HG03139 (cell line): ENCODE data around the gene FAM114A1.
"Not testable (repeated sequence)": the region's sequence is repeated elsewhere in the genome, so short reads cannot be mapped to it uniquely, and the experiment has no call there.

Experiments used
- ATAC-seq: cut with Tn5 transposase; IDR thresholded peaks from one replicate; pipeline ENCODE4 v1.9.1; 2021; ENCODE audit not compliant: unreplicated experiment

FAM114A1 gene

DNA sequence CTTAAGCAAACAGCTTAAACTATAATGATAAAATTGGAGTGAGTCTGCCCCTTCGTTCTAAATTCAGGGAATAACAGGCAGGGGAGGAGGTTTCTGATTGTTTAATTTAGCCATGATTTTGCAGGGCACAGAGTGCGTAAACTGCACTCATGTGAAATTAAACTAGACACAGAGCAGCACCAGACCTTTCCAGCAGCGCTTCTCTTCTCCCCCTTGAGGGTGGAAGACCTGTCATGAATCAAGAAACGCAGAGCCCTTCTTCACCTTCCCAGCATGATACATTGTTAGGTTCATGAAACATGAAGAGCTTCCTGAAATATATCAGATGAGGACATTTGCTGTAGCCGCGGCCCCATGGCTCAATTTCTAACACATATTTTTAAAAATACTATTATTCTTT is 63.1 kb downstream of the FAM114A1 start:
- ATAC-seq = no peak

DNA sequence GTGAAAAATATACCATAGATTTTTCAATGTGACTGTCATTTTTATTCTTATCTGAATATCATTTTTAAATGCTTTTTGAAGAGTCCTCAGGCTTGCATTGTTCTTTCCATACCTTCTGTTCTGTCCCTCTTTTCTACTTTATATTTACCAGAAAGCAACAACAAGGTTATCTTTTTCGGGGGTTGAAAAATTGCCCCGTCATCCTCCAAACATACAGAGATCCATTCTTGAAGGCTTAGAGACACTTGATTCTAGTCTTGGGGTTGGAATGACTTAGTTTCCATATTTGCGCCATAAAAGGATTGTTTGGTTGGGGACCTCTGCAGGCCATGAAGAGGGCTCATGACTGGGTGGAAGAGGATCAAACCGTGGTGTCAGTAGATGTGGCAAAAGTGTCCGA is 63.5 kb downstream of the FAM114A1 start:
- no peak for ATAC-seq

DNA sequence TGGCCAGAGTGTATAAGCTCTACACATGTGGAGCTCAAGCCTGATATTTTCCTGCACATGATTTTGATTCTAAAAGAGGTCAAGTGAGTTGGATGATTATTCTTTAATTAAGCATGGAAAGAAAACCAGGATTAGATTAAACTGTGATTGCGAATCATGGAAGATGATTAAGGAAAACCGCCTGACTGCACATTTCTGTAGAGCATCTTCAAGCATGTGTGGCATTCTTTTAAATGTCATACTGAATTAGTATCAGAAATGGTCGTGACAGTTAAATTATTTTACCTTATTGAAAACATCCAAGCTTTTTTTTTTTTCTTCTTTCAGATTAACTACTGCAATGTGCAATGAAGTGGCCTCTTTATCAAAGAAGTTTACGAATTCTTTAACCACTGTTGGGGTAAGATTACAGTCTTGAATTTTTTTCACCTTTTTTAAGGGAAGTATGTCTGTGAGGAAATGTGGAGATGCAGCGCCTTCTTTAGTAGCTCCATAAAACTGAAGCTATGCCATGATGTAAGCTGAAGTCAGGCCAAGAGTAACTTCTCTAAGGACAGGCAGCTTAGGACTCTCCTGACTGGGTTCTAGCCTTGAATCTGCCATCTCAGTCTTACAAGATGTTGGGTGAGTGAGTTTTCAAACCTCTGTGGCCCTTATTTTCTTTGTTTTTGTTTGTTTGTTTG is 67.9 kb downstream of the FAM114A1 start:
- ATAC-seq = no peak

DNA sequence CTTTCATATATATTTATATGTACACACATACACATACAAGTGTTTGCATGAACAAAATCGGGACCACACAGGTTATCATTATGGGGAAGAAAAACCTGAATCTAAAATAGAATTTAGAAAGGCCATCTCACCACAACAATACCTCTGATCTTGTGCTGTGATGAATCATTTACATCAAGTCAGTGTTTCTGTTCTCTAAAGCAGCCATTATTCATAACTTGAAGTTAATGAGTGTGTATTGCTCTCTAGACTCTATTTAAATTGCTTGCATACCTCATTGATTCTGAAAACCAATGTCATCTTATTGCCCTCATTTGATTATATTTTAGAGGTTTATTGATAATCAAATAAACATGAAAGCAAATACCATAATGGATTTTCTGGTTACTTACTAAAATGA is 71.6 kb downstream of the FAM114A1 start:
- ATAC-seq = peak; percentile 94

DNA sequence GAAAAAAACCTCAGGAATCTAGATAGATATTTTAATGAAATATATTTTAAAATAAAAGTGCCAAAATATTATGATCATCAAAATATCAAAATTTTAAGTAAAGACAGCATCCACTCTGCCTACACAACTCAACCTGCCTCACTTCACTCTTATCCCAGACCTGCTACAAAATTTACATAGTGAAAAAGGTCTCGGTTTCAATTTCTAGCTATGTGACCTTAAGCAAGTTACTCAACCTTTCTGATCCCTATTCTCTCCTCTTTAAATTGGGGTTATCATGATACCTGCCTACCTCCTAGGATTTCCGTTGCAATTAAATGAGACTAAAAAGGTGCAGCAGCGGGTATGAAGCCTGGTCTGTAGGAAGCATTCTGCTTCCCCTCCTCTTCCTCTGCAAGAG is 72.9 kb downstream of the FAM114A1 start:
- no peak for ATAC-seq

DNA sequence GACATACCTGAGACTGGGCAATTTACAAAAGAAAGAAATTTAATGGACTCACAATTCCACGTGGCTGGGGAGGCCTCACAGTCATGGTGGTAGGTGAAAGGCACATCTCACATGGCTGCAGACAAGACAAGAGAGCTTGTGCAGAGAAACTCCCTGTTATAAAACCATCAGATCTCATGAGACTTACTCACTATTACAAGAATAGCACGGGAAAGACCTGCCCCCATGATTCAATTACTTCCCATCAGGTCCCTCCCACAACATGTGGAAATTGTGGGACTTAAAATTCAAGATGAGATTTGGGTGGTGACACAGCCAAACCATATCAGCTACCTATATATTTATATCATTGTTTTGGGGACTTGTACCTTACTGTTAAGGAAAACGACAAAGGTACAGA is 74.3 kb downstream of the FAM114A1 start:
- ATAC-seq = not testable (repeated sequence)

DNA sequence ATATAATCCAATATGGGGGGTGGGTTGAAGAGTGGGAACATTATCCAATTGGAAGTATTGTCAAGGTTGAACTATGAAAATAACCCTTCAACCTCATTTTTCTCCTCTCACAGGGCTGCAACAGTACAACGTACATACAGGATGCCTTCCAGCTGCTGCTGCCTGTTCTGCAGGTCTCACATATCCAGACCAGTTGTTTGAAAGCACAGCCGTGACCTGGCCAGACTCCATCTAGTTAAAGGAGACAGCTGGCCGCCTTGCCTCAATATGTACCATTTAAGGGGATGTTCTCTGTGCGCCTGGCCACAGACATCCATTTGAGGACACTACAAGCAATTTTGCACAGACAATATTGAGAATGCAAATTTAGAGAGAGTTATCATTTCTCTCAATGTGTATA is 75.7 kb downstream of the FAM114A1 start:
- ATAC-seq = no peak

DNA sequence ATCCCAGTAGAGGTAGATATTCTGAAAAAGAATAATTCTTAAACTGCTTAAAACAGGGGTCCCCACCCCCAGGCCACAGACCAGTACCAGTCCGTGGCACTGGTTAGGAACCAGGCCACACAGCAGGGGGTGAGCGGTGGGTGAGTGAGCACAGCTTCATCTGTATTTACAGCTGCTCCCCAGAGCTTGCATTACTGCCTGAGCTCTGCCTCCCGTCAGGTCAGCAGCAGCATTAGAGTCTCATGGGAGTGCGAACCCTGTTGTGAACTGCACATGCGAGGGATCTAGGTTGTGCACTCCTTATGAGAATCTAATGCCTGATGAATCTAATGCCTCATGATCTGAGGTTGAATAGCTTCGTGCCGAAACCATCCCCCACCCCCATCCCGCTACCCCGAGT is 76.8 kb downstream of the FAM114A1 start:
- no peak for ATAC-seq

DNA sequence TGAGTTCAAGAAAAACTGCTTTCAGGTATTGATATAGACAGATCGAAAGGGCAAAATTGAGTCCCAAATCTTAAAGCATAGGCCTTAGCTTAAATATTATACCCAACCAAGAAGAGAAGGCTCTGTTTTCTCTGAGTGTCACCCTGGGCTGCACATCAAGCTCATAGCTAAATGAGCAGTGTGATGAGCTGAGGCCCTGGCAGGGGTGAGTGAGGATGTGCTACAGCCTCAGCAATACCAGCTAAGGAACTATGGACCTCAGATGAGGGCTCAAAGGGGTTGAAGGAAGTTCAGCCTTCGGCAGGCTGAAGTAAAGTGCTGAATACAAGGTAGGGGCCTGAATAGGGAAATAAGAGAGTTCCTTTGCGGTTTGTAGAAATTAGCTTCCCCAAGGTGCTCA is 79.3 kb downstream of the FAM114A1 start:
- no peak for ATAC-seq

DNA sequence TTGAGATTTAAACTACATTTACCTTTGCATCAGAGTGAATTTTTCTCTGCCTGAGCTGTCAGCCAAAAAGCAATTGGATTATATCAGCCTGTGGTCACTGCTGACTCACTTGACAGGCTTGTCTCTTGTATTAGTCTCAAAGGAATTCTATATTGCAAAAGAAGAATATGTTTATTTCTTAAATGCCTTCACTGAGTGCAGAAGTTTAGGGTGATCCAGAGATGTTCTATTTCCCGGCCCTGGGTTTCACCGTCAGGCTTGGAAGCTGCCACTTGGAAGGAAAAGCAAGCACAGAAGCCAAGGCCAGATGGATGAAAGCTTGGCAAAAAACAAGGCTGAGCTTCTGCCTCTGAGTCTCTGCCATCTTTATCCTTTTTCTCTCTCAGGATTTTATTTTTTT is 80.9 kb downstream of the FAM114A1 start:
- ATAC-seq = no peak

DNA sequence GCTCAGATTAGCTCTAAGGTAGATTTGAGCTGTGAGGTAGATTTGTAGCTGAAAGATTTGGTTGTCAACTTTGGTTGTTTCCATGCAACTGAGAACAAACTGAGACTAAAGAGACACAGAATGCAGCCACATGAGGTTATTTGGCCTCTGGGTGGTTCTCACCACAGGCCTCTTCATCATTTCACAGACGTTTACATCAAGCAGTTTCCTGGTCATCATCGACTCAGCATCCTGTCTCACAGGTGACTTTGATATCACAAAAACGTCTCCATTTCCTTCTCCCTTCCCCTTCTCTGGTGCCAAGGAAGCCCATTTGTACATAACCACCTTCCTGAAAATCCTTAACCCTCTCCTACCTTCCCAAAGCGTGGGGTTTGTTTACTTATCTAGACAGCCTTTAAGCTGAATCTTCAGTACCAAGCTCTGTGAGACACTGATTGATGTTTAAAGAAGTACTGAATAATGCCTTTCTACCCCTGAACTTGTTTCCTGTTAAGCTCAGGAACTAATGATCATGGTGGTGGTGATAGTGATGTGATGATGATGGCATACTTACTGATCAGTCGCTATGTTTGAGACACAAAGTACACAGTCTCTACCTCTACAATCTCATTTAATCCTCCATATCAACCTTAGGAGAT is 81.9 kb downstream of the FAM114A1 start:
- no peak for ATAC-seq

DNA sequence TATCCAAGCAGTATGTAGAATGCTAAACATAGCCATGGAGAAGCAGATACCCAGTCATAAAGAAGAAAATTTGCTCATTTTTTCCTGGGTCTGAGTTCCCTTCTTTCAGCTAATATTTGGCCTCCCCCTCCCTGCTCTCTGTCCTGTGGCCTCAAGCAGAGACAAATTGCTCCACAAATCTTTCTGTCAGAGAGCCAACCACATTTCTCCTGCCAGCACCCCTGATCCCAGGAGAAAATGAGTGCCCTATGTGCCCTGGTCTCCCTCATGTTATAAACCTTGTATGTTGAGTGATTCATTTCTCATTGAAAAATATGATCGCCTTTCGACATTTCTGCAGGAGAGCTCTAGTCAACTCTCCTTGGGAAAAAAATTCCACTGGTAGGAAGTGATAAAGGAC is 82.6 kb downstream of the FAM114A1 start:
- no peak for ATAC-seq

DNA sequence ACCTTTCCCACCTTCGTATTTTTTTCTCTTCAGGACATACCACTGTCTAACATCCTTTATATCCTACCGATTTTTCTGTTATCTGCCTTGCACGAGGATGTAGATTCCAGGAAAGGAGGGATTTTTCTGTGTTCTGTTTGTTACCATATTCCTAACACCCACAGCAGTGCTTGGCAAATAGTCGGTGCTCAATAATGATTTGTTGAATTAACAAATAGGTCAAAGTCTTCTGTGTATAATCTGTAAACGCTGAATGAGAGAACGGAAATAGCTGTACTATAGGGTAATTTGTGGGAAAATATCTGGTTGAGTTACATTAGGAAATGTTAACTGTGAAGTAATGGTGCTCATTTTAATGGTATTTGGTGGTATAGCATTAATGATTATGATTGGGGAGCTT is 83.1 kb downstream of the FAM114A1 start:
- ATAC-seq = no peak

DNA sequence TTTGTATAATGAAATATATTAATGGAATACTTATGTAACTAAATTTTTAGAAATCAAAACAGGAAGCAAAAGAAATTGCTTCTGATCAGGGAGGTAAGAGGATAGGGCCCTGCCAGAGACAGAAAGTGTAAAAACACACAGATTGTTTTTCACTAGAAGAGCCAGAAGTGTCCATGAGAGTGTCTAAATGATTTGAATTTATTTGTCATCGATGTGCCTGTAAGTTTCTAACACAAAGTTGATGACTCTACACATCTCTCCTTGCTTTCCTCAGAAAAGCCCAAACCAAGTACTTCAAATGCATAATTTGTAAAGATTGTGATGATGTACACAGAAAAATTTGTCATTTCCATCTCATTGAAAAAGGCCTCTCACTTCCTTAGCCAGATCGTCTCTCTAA is 84.0 kb downstream of the FAM114A1 start:
- no peak for ATAC-seq

DNA sequence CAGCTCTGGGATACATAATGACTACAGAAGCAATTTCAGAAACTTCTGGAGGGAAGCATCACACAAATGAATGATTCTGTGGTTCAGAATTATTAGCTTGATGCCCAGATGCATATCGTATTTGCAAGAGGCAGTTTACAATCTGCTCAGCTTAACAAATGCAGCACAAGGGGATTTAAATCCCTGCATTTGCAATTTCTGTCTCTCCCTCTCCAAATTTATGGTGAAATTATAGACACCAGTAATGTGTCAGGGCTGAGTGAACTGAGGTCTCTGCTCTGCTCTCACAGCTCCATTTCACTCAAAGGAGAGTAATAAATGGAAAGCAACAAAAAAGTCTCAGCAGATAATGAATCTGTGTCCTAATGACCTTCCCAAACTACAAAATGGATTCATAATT is 84.4 kb downstream of the FAM114A1 start:
- no peak for ATAC-seq

DNA sequence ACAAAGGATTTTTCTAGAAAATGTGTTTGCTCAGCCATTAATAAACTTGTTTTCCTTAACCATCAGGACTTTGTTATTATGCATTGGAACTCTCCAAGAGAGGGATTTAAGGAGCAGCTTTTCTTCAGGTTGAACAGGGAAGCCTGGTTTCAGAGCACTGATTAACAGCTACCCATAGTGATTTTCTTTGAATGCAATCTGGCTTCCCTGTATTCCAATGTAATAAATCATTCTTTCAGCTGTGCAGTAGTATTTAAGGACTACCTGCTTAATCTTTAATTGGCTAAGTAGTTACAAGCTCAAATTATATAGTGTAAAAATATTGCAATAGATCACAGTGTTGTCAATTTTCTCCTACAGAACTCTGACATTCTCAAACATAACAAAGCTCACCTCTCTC is 87.1 kb downstream of the FAM114A1 start:
- no peak for ATAC-seq

DNA sequence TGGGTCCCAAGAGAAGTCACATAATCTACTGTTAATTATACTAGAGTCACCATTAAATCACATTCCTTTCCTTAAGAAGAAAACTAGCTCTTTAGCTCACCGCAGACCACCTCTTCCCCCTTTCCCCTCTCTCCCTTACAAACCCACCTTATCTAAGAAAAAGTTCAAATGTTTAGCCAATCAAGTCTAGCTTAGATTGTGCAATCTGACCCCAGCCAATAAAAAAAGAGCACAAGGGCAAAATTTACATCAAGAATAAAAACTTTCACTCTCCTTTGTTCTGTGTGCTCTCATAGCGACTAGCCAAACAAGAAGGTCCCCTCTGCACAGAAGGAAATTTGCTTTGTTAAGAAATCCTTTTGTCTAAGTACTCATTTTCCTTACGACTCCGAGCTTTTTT is 88.4 kb downstream of the FAM114A1 start:
- no peak for ATAC-seq

DNA sequence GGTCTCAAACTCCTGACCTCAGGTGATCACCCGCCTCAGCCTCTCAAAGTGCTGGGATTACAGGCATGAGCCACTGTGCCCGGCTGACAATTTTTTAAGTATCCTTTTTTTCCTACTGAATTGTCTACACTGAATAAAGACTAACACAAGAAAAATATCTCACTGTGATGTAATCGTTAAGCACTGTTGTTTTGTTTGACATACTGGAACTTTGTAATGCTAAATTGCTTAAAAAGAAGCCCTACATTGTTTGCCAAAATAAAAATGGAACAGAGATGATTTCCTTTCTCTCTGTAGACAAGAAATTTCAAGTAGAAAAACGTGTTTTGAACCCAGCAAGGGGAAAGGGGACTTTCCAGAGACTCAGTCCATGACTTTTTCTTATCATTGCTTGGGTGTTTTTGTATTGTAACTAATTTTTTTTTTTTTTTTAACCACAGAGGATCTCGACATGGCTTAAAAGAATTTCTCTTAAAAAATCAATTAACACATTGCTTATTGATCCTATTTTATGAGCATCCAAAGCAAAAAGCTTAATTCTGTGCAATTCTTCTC is 89.7 kb downstream of the FAM114A1 start:
- ATAC-seq = no peak

DNA sequence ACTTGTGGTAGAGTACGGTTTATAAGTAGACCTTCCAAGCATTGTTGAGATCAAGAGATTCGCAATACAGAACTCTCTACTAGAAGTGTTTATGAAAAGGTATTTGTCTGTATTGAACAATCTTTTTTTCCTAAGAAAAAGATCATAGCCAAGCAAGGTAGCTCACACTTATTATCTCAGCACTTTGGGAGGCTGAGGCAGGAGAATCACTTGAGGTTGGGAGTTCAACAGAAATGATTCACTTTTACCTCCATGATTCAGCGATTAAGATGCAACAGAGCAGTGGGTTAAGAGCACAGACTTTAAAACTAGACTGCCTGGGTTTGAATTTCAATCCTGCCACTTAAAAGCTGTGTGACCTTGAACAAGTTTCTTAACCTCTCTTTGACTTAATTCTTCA is 90.3 kb downstream of the FAM114A1 start:
- no peak for ATAC-seq

DNA sequence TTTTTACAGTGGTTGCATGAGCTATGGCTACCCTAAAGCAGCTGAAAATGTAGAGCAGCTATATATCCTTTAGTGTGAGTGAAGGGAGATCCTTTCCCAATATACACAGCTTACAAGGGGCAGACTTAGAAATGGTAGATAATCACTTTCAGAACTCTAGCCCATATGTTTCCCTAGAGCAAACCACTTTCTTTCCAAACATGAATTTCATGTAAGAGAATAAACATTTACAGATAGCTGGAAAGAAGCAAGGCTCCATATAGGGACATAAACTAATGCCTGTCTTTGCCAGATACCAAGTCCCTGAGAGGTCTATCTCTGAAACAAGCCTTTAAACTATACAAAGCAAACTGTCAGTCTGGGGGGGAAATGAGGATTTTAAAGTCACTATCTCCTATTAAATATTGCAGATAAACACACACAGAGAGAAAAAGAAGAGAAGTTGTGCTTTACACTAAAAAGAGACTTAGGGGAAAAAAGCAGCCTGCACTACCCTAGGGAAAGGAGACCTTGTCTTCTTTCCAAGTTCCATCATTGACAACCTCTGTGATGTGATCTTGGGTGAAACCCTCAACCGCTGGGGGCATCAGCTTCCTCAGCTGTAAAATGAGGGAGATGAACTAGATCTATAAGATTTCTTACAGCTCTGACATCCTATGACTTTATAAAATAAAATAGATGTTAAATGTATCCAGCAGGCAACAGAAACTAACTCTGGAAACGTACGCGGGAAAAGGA is 91.0 kb downstream of the FAM114A1 start:
- ATAC-seq = no peak

DNA sequence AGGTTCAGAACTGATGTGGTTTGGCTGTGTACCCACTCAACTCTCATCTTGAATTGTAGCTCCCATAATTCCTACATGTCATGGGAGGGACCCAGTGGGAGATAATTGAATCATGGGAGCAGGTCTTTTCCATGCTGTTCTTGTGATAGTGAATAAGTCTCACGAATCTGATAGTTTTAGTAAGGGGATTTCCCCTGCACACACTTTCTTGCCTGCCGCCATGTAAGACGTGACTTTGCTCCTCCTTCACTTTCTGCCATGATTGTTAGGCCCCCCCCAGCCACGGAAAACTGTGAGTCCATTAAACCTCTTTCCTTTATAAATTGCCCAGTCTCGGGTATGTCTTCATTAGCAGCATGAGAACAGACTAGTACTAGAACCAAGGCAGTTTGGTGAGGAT is 91.6 kb downstream of the FAM114A1 start:
- not testable (repeated sequence) for ATAC-seq
